Umbilical cord (tissue), 1 donor: ENCODE results near the gene GLUD1. TPM values are rescaled to one million over a fixed set of nuclear protein-coding genes. Genes with fewer than 3 reads are reported as not detected.

Experiments
- total RNA-seq: library from RNA; depleted of rRNA; stranded (reverse); fragments of >200 nt; gene quantifications from one replicate; pipeline ENCODE4 v1.2.3, GENCODE V29; 2014; ENCODE audit warnings: low replicate concordance; ENCODE audit not compliant: insufficient read depth

The GLUD1 gene
- total RNA-seq, 1 donor from 2014 or later: 82.8 TPM

Other genes starting within 250 kb of the GLUD1 start
- 29.1 TPM for gene MMRN2, start 137.2 kb downstream of the GLUD1 start, total RNA-seq
- gene SNCG, start 136.2 kb downstream of the GLUD1 start, total RNA-seq: 5.3 TPM
- 21.9 TPM for gene ADIRF, start 126.4 kb downstream of the GLUD1 start, total RNA-seq
- gene FAM25A, start 74.5 kb downstream of the GLUD1 start, total RNA-seq: not detected
- 32.7 TPM for gene SHLD2, start 363 bp upstream of the GLUD1 start, total RNA-seq
- not detected for gene NUTM2A, start 130.6 kb upstream of the GLUD1 start, total RNA-seq